H9 (cell line): ENCODE results near the gene PNKP. TPM values are rescaled to one million over a fixed set of nuclear protein-coding genes. Genes with fewer than 3 reads are reported as not detected.
A peak's percentile ranks its signal among the peaks of the same experiment; 100 is the strongest.

Experiments
- DNase-seq: peaks from one replicate; pipeline ENCODE4 v3.0.0-alpha.2; 2017
- H2AFZ ChIP-seq: one replicate; pipeline ENCODE4 v1.6.1; 2013; ENCODE audit warnings: mild to moderate bottlenecking, low read length, control low read depth, moderate library complexity
- H2AK5ac ChIP-seq: 2 replicates; pipeline ENCODE4 v1.6.1; 2013; ENCODE audit warnings: low read length, control low read depth, mixed read lengths; ENCODE audit not compliant: insufficient read length
- H2BK120ac ChIP-seq: one replicate; pipeline ENCODE4 v1.6.1; 2013; ENCODE audit warnings: low read depth, mild to moderate bottlenecking, low read length, control low read depth, inconsistent platforms; ENCODE audit not compliant: poor library complexity, severe bottlenecking
- H2BK12ac ChIP-seq: 2 replicates; pipeline ENCODE4 v1.6.1; 2013; ENCODE audit warnings: low read length, control low read depth, mixed read lengths, low read depth; ENCODE audit not compliant: insufficient read length
- H2BK15ac ChIP-seq: 2 replicates; pipeline ENCODE4 v1.6.1; 2013; ENCODE audit warnings: low read depth, low read length, control low read depth
- H2BK20ac ChIP-seq: one replicate; pipeline ENCODE4 v1.6.1; 2013; ENCODE audit warnings: low read depth, mild to moderate bottlenecking, low read length, control low read depth, inconsistent platforms; ENCODE audit not compliant: poor library complexity, severe bottlenecking
- H2BK5ac ChIP-seq: 2 replicates; pipeline ENCODE4 v1.6.1; 2013; ENCODE audit warnings: low read length, control low read depth, mixed read lengths; ENCODE audit not compliant: insufficient read length
- H3K14ac ChIP-seq: 2 replicates; pipeline ENCODE4 v1.6.1; 2013; ENCODE audit warnings: low read length, control low read depth; ENCODE audit not compliant: insufficient read depth
- H3K18ac ChIP-seq: 2 replicates; pipeline ENCODE4 v1.6.1; 2013; ENCODE audit warnings: low read depth, mild to moderate bottlenecking, mixed read lengths, low read length, control low read depth; ENCODE audit not compliant: insufficient read length
- H3K23ac ChIP-seq: 2 replicates; pipeline ENCODE4 v1.6.1; 2013; ENCODE audit warnings: low read length, control low read depth, mixed read lengths, low read depth; ENCODE audit not compliant: insufficient read length
- H3K23me2 ChIP-seq: 2 replicates; pipeline ENCODE4 v1.6.1; 2013; ENCODE audit warnings: low read depth, mild to moderate bottlenecking, mixed read lengths, low read length, control low read depth; ENCODE audit not compliant: insufficient read length, poor library complexity, severe bottlenecking
- H3K27ac ChIP-seq: 2 replicates; pipeline ENCODE4 v1.5.1; 2013; ENCODE audit warnings: low read length, control low read depth, mixed read lengths, low read depth; ENCODE audit not compliant: insufficient read length
- H3K27me3 ChIP-seq: 2 replicates; pipeline ENCODE4 v1.6.1; 2013; ENCODE audit warnings: low read length, control low read depth, inconsistent platforms; ENCODE audit not compliant: insufficient read depth
- H3K4ac ChIP-seq: 2 replicates; pipeline ENCODE4 v1.6.1; 2013; ENCODE audit warnings: low read depth, mild to moderate bottlenecking, control low read depth, inconsistent platforms, low read length, moderate library complexity
- H3K4me1 ChIP-seq: 2 replicates; pipeline ENCODE4 v1.6.1; 2013; ENCODE audit warnings: low read length, control low read depth, inconsistent platforms; ENCODE audit not compliant: insufficient read depth
- H3K4me2 ChIP-seq: 2 replicates; pipeline ENCODE4 v1.6.1; 2013; ENCODE audit warnings: low read length, control low read depth, mixed read lengths; ENCODE audit not compliant: insufficient read length, insufficient read depth
- H3K56ac ChIP-seq: 2 replicates; pipeline ENCODE4 v1.6.1; 2013; ENCODE audit warnings: low read depth, mild to moderate bottlenecking, mixed read lengths, low read length, control low read depth; ENCODE audit not compliant: insufficient read length
- H3K79me1 ChIP-seq: 2 replicates; pipeline ENCODE4 v1.6.1; 2013; ENCODE audit warnings: low read depth, mild to moderate bottlenecking, moderate library complexity, low read length, control low read depth, inconsistent platforms; ENCODE audit not compliant: insufficient read depth, poor library complexity, severe bottlenecking
- H3K79me2 ChIP-seq: 2 replicates; pipeline ENCODE4 v1.6.1; 2013; ENCODE audit warnings: low read length, control low read depth, inconsistent platforms; ENCODE audit not compliant: insufficient read depth
- H3K9ac ChIP-seq: 2 replicates; pipeline ENCODE4 v1.6.1; 2013; ENCODE audit warnings: low read length, control low read depth, mixed read lengths; ENCODE audit not compliant: insufficient read length; ENCODE audit errors: extremely low read depth
- H3K9me3 ChIP-seq: one replicate; pipeline ENCODE4 v1.6.1; 2013; ENCODE audit warnings: low read depth, low read length, inconsistent platforms; ENCODE audit not compliant: control insufficient read depth
- H3T11ph ChIP-seq: one replicate; pipeline ENCODE4 v1.6.1; 2013; ENCODE audit warnings: mild to moderate bottlenecking, low read length, control low read depth, inconsistent platforms
- H4K20me1 ChIP-seq: one replicate; pipeline ENCODE4 v1.6.1; 2013; ENCODE audit not compliant: control insufficient read depth, insufficient read length, insufficient read depth
- H4K5ac ChIP-seq: 2 replicates; pipeline ENCODE4 v1.6.1; 2013; ENCODE audit warnings: low read depth, mild to moderate bottlenecking, mixed read lengths, low read length, control low read depth; ENCODE audit not compliant: insufficient read length
- H4K8ac ChIP-seq: replicated peaks from 2 replicates; pipeline ENCODE4 v1.6.1; 2013; ENCODE audit warnings: low read length, control low read depth, mixed read lengths, low read depth; ENCODE audit not compliant: insufficient read length
- H4K91ac ChIP-seq: 2 replicates; pipeline ENCODE4 v1.6.1; 2013; ENCODE audit warnings: low read depth, mild to moderate bottlenecking, moderate library complexity, mixed read lengths, low read length, control low read depth; ENCODE audit not compliant: insufficient read length
- H3K27ac Mint-ChIP-seq, 3 experiments: 2 replicates in 2 of 3; 3 replicates in 1 of 3; pipeline ENCODE4 v1.8.0; 2020 to 2021; ENCODE audit warnings: mixed read lengths in 3 of 3, mild to moderate bottlenecking in 1 of 3, moderate library complexity in 1 of 3
- H3K27me3 Mint-ChIP-seq: 2 replicates; pipeline ENCODE4 v1.8.0; 2021; ENCODE audit warnings: low read depth, mild to moderate bottlenecking, moderate library complexity, mixed read lengths
- H3K36me3 Mint-ChIP-seq, 3 experiments: 2 replicates in 2 of 3; 3 replicates in 1 of 3; pipeline ENCODE4 v1.8.0; 2020 to 2021; ENCODE audit warnings: low read depth in 3 of 3, mixed read lengths in 3 of 3; ENCODE audit not compliant: insufficient read depth in 1 of 3
- H3K4me1 Mint-ChIP-seq, 2 experiments: 2 replicates each; pipeline ENCODE4 v1.8.0; 2020; ENCODE audit warnings: mixed read lengths in 2 of 2
- H3K4me3 Mint-ChIP-seq, 2 experiments: 2 replicates in 1 of 2; 3 replicates in 1 of 2; pipeline ENCODE4 v1.8.0; 2020 to 2021; ENCODE audit warnings: mild to moderate bottlenecking in 2 of 2, mixed read lengths in 2 of 2, moderate library complexity in 1 of 2
- H3K9me3 Mint-ChIP-seq, 2 experiments: 2 replicates in 1 of 2; 3 replicates in 1 of 2; pipeline ENCODE4 v1.8.0; 2020; ENCODE audit warnings: mild to moderate bottlenecking in 2 of 2, mixed read lengths in 2 of 2, moderate library complexity in 1 of 2
- WGBS: extraction: QIAGEN DNeasy Blood & Tissue Kit; methylation state at CpG from one replicate; pipeline ENCODE4 v1.1.7; 2013; ENCODE audit warnings: missing lambda C conversion rate, low lambda C conversion rate, mixed read lengths; ENCODE audit not compliant: insufficient read length; ENCODE audit errors: extremely low coverage; 5-methylcytosine and 5-hydroxymethylcytosine counted together
- total RNA-seq: library from RNA; stranded (reverse); gene quantifications from 2 replicates; pipeline ENCODE4 v1.2.1, GENCODE V29; 2021
- TF ChIP-seq, protein P1 (sequence below): fragments of 200-600 bp; sonication (generic); conservative IDR thresholded peaks from 3 replicates; pipeline ENCODE4 v1.8.0; 2021; ENCODE audit warnings: antibody characterized with exemption, mild to moderate bottlenecking

PNKP gene
- total RNA-seq, 1 experiment from 2014 or later = 157 TPM

DNA sequence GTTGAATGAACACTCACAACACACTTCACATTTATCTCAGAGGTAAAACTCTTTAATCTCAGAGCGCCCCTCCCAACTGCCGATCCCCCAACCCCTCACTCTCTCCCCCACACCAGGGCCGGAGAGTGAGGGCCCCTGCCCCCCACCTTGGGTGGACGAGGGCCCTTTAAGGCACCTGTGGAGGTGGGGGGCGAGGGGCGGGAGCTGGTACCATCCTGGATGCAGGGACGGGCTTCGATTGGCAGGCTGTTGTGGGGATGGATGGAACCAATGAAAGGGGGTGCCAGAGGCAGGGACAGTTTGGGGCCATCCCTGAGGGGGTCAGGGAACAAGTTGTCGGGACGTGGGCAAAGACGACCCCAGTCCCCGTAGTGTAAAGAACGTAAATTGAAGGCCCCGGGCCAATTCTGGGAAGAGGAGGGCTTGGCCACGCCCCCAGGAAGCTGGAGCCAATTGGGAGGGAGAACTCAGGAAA, 1.7 kb upstream of the PNKP start:
- Histone ChIP-seq H3K14ac (no peak overlapping the region), H3K27me3 (no peaks in the 10 kb centered on the region), H3K23ac (no peak overlapping the region), H2BK20ac (no peak overlapping the region), H4K20me1 (no peaks in the 10 kb centered on the region), H3K79me2 (no peaks in the 10 kb centered on the region; the same call in 1 of the 2 replicates), H4K8ac (no peak overlapping the region), H2BK5ac (no peak overlapping the region), H3K4me1 (peaks cover 2% of the 10 kb centered on the region; the same call in 1 of the 2 replicates), H3K18ac (no peak overlapping the region), H3K23me2 (peaks cover 15% of the 10 kb centered on the region), H2AK5ac (no peak overlapping the region), H2BK120ac (no peak overlapping the region), H2BK15ac (no peak overlapping the region), H3K56ac (no peak overlapping the region), H3K4me2 (peak overlapping the region; percentile 40), H3K9me3 (no peaks in the 10 kb centered on the region), H3K27ac (no peak overlapping the region), H2AFZ (no peak overlapping the region), H4K5ac (no peak overlapping the region), H3K9ac (no peak overlapping the region), H3T11ph (no peak overlapping the region), H3K4ac (no peak overlapping the region), H4K91ac (no peak overlapping the region), H3K79me1 (peaks cover 5% of the 10 kb centered on the region), H2BK12ac (no peak overlapping the region)
- H3K9me3 Mint-ChIP-seq = no peaks in the 10 kb centered on the region
- WGBS = no CpG with 5 or more reads among the region's 15 CpGs
- no peak overlapping the region for H3K4me3 Mint-ChIP-seq
- DNase-seq = no peak
- TF ChIP-seq, protein P1, sequence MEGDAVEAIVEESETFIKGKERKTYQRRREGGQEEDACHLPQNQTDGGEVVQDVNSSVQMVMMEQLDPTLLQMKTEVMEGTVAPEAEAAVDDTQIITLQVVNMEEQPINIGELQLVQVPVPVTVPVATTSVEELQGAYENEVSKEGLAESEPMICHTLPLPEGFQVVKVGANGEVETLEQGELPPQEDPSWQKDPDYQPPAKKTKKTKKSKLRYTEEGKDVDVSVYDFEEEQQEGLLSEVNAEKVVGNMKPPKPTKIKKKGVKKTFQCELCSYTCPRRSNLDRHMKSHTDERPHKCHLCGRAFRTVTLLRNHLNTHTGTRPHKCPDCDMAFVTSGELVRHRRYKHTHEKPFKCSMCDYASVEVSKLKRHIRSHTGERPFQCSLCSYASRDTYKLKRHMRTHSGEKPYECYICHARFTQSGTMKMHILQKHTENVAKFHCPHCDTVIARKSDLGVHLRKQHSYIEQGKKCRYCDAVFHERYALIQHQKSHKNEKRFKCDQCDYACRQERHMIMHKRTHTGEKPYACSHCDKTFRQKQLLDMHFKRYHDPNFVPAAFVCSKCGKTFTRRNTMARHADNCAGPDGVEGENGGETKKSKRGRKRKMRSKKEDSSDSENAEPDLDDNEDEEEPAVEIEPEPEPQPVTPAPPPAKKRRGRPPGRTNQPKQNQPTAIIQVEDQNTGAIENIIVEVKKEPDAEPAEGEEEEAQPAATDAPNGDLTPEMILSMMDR = no peak
- no peaks in the 10 kb centered on the region for H3K27me3 Mint-ChIP-seq
- H3K27ac Mint-ChIP-seq = no peak overlapping the region; a peak in 1 of 7 replicates
- peaks cover 18 to 33% (median 19%) of the 10 kb centered on the region in 3 experiments; a peak in 6 of 7 replicates for H3K36me3 Mint-ChIP-seq
- H3K4me1 Mint-ChIP-seq = peaks cover 20 to 29% of the 10 kb centered on the region in 2 experiments
